HepG2 (cell line): ENCODE data around the gene LBX2. TPM values are rescaled to one million over a fixed set of nuclear protein-coding genes. Genes with fewer than 3 reads are reported as not detected.
A peak's percentile ranks its signal among the peaks of the same experiment; 100 is the strongest.

ENCODE experiments used
- ATAD3A ChIP-seq: sonication (generic); formaldehyde crosslinking; IDR thresholded peaks from 2 replicates; pipeline ENCODE4 v1.4.0; 2020; ENCODE audit warnings: missing genetic modification reagents
- BRCA1 ChIP-seq: sonication (generic); formaldehyde crosslinking; IDR thresholded peaks from 2 replicates; pipeline ENCODE4 v1.4.0; 2020; ENCODE audit warnings: missing genetic modification reagents
- HNRNPUL1 ChIP-seq: fragments of 200-400 bp; formaldehyde crosslinking; IDR thresholded peaks from 2 replicates; pipeline ENCODE4 v1.6.1; 2017; ENCODE audit warnings: low read depth, mild to moderate bottlenecking, low read length, moderate library complexity
- KDM2A ChIP-seq: sonication (generic); formaldehyde crosslinking; IDR thresholded peaks from 2 replicates; pipeline ENCODE4 v1.4.0; 2020; ENCODE audit warnings: low read depth, missing genetic modification reagents, borderline replicate concordance
- MED1 ChIP-seq: sonication (generic); formaldehyde crosslinking; IDR thresholded peaks from 2 replicates; pipeline ENCODE4 v1.4.0; 2020; ENCODE audit warnings: missing genetic modification reagents
- NFKB2 ChIP-seq: sonication (generic); formaldehyde crosslinking; IDR thresholded peaks from 2 replicates; pipeline ENCODE4 v1.4.0; 2020; ENCODE audit warnings: missing genetic modification reagents, borderline replicate concordance
- SMAD9 ChIP-seq: sonication (generic); formaldehyde crosslinking; IDR thresholded peaks from 2 replicates; pipeline ENCODE4 v1.5.1; 2020; ENCODE audit warnings: mild to moderate bottlenecking, missing genetic modification reagents
- TARDBP ChIP-seq: sonication (generic); formaldehyde crosslinking; IDR thresholded peaks from 2 replicates; pipeline ENCODE4 v1.8.0; 2022; ENCODE audit warnings: mild to moderate bottlenecking, missing genetic modification reagents
- TMF1 ChIP-seq: sonication (generic); formaldehyde crosslinking; IDR thresholded peaks from 2 replicates; pipeline ENCODE4 v1.8.1; 2022; ENCODE audit warnings: low read depth, missing genetic modification reagents
- TP53 ChIP-seq: sonication (generic); formaldehyde crosslinking; conservative IDR thresholded peaks from 2 replicates; pipeline ENCODE4 v1.4.0; 2020; ENCODE audit warnings: missing genetic modification reagents
- ZBTB7A ChIP-seq: sonication (generic); formaldehyde crosslinking; IDR thresholded peaks from 2 replicates; pipeline ENCODE4 v1.8.0; 2022; ENCODE audit warnings: mild to moderate bottlenecking, missing genetic modification reagents
- ZFP36 ChIP-seq: fragments of 150-350 bp; IDR thresholded peaks from 2 replicates; pipeline ENCODE4 v1.6.1; 2018; ENCODE audit warnings: borderline replicate concordance, low read length, low read depth; ENCODE audit not compliant: partially characterized antibody
- ZNF12 ChIP-seq: sonication (generic); formaldehyde crosslinking; IDR thresholded peaks from 2 replicates; pipeline ENCODE4 v1.5.0; 2020; ENCODE audit warnings: missing genetic modification reagents
- ZNF251 ChIP-seq: sonication (generic); formaldehyde crosslinking; IDR thresholded peaks from 2 replicates; pipeline ENCODE4 v1.9.0; 2021; ENCODE audit warnings: mild to moderate bottlenecking, missing genetic modification reagents
- ZNF430 ChIP-seq: sonication (generic); formaldehyde crosslinking; IDR thresholded peaks from 2 replicates; pipeline ENCODE4 v1.9.0; 2021; ENCODE audit warnings: mild to moderate bottlenecking, missing genetic modification reagents
- ZNF547 ChIP-seq: sonication (generic); formaldehyde crosslinking; IDR thresholded peaks from 2 replicates; pipeline ENCODE4 v1.5.1; 2020; ENCODE audit warnings: mild to moderate bottlenecking, missing genetic modification reagents
- ZNF564 ChIP-seq: sonication (generic); formaldehyde crosslinking; IDR thresholded peaks from 2 replicates; pipeline ENCODE4 v1.8.1; 2023; ENCODE audit warnings: mild to moderate bottlenecking, missing genetic modification reagents
- ZNF570 ChIP-seq: sonication (generic); formaldehyde crosslinking; IDR thresholded peaks from 2 replicates; pipeline ENCODE4 v1.4.0; 2020; ENCODE audit warnings: mild to moderate bottlenecking, missing genetic modification reagents, borderline replicate concordance
- ZNF629 ChIP-seq: sonication (generic); formaldehyde crosslinking; conservative IDR thresholded peaks from 2 replicates; pipeline ENCODE4 v1.5.0; 2020; ENCODE audit warnings: missing genetic modification reagents
- polyA plus RNA-seq, 8 experiments: library from polyadenylated mRNA; depleted of rRNA in 3 of 8; stranded (reverse) in 7 of 8; unstranded in 1 of 8; fragments of >200 nt; fragmentation: Illumina TruSeq in 4 of 8; extraction: Trizol in 4 of 8; gene quantifications; 2 replicates each; pipeline versions ENCODE4 v1.2.1 to v1.2.3, GENCODE V29; 2011 to 2016; ENCODE audit warnings: low read depth in 4 of 8, missing spikeins in 1 of 8, mixed read lengths in 1 of 8; ENCODE audit not compliant: insufficient read depth in 1 of 8
- total RNA-seq, 5 experiments: library from RNA; depleted of rRNA; stranded (reverse); fragments of >200 nt; fragmentation: Illumina TruSeq; extraction: Trizol; gene quantifications; 2 replicates each; pipeline ENCODE4 v1.2.3, GENCODE V29; 2016; ENCODE audit warnings: low read depth in 1 of 5
- TF ChIP-seq, protein P1 (sequence below): sonication (generic); formaldehyde crosslinking; IDR thresholded peaks from 2 replicates; pipeline ENCODE4 v1.5.1; 2020; ENCODE audit warnings: missing genetic modification reagents, mild to moderate bottlenecking, borderline replicate concordance
- TF ChIP-seq, protein P2 (sequence below): sonication (generic); formaldehyde crosslinking; IDR thresholded peaks from 2 replicates; pipeline ENCODE4 v1.4.0; 2020; ENCODE audit warnings: missing genetic modification reagents
- TF ChIP-seq, protein P3 (sequence below), 2 experiments: sonication (generic) in 1 of 2; formaldehyde crosslinking in 1 of 2; IDR thresholded peaks; 2 replicates each; pipeline versions ENCODE4 v1.4.0 to v1.6.1; 2018 to 2020; ENCODE audit warnings: missing genetic modification reagents in 2 of 2, borderline replicate concordance in 1 of 2, low read depth in 1 of 2, mild to moderate bottlenecking in 1 of 2, missing biosample characterization in 1 of 2

LBX2 gene
- total and polyA plus RNA-seq, 2 of the 13 experiments (the other 11 are each of a cell fraction or from before 2014, with no cell fraction given): 6.4 to 8.1 TPM

DNA sequence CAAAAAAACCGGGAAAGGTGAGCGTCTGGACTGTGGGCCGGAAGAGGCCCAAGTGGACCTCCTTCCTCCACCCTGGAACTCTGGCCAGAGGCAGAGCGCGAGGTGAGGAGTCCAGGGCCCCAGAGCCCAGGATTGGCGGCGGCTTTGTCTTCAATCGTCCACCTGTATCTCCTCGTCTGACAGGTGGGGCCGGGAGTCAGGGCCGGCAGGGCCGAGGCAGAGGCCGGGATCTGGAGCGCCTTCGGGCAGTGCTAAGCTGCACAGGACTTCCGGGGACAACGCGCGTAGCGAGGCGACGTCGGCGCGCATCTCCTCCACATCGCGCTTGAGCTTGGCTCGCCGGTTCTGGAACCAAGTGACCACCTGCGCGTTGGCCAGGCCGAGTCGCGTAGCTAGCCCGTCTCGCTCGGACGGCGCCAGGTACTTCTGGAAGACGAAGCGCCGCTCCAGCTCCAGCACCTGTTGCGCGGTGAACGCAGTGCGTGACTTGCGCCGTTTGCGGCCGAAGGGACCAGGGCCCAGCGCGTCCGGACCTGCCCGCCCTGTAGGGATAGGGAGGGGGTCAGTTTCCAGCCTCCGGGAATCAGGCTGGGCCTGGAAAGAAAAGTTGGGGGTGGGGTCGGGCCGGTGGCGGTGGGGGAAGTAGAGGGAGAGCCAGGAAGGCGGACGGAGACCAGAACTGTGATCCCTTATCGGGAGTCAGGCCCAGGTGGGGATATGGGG, 1.5 kb downstream of the LBX2 start (continued):
- TF ChIP-seq, protein P1, sequence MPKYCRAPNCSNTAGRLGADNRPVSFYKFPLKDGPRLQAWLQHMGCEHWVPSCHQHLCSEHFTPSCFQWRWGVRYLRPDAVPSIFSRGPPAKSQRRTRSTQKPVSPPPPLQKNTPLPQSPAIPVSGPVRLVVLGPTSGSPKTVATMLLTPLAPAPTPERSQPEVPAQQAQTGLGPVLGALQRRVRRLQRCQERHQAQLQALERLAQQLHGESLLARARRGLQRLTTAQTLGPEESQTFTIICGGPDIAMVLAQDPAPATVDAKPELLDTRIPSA (CRISPR knock-in tag): no peak
- TF ChIP-seq ZNF570 (CRISPR knock-in tag) (no peak), ATAD3A (no peak), ZNF629 (CRISPR knock-in tag) (no peak), ZNF547 (peak; percentile 63), TP53 (CRISPR knock-in tag) (no peak), TARDBP (CRISPR knock-in tag) (0 out of 2 replicates have a peak, but pooled peaks have one; percentile 36), ZBTB7A (CRISPR knock-in tag) (peak; percentile 64; the same call in 1 of the 2 replicates), SMAD9 (CRISPR knock-in tag) (0 out of 2 replicates have a peak, but pooled peaks have one; percentile 30), ZNF430 (CRISPR knock-in tag) (peak; percentile 78; the same call in 1 of the 2 replicates), TMF1 (no peak), ZNF564 (CRISPR knock-in tag) (no peak), HNRNPUL1 (no peak), ZNF12 (CRISPR knock-in tag) (no peak), BRCA1 (CRISPR knock-in tag) (no peak), MED1 (CRISPR knock-in tag) (no peak), ZNF251 (CRISPR knock-in tag) (peak; percentile 79; the same call in 1 of the 2 replicates), NFKB2 (CRISPR knock-in tag) (no peak; the same call in 1 of the 2 replicates), ZFP36 (no peak), KDM2A (CRISPR knock-in tag) (peak; percentile 51)
- TF ChIP-seq, protein P2, sequence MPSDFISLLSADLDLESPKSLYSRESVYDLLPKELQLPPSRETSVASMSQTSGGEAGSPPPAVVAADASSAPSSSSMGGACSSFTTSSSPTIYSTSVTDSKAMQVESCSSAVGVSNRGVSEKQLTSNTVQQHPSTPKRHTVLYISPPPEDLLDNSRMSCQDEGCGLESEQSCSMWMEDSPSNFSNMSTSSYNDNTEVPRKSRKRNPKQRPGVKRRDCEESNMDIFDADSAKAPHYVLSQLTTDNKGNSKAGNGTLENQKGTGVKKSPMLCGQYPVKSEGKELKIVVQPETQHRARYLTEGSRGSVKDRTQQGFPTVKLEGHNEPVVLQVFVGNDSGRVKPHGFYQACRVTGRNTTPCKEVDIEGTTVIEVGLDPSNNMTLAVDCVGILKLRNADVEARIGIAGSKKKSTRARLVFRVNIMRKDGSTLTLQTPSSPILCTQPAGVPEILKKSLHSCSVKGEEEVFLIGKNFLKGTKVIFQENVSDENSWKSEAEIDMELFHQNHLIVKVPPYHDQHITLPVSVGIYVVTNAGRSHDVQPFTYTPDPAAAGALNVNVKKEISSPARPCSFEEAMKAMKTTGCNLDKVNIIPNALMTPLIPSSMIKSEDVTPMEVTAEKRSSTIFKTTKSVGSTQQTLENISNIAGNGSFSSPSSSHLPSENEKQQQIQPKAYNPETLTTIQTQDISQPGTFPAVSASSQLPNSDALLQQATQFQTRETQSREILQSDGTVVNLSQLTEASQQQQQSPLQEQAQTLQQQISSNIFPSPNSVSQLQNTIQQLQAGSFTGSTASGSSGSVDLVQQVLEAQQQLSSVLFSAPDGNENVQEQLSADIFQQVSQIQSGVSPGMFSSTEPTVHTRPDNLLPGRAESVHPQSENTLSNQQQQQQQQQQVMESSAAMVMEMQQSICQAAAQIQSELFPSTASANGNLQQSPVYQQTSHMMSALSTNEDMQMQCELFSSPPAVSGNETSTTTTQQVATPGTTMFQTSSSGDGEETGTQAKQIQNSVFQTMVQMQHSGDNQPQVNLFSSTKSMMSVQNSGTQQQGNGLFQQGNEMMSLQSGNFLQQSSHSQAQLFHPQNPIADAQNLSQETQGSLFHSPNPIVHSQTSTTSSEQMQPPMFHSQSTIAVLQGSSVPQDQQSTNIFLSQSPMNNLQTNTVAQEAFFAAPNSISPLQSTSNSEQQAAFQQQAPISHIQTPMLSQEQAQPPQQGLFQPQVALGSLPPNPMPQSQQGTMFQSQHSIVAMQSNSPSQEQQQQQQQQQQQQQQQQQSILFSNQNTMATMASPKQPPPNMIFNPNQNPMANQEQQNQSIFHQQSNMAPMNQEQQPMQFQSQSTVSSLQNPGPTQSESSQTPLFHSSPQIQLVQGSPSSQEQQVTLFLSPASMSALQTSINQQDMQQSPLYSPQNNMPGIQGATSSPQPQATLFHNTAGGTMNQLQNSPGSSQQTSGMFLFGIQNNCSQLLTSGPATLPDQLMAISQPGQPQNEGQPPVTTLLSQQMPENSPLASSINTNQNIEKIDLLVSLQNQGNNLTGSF (CRISPR knock-in tag): no peak; the same call in none of the 2 replicates
- TF ChIP-seq, protein P3, sequence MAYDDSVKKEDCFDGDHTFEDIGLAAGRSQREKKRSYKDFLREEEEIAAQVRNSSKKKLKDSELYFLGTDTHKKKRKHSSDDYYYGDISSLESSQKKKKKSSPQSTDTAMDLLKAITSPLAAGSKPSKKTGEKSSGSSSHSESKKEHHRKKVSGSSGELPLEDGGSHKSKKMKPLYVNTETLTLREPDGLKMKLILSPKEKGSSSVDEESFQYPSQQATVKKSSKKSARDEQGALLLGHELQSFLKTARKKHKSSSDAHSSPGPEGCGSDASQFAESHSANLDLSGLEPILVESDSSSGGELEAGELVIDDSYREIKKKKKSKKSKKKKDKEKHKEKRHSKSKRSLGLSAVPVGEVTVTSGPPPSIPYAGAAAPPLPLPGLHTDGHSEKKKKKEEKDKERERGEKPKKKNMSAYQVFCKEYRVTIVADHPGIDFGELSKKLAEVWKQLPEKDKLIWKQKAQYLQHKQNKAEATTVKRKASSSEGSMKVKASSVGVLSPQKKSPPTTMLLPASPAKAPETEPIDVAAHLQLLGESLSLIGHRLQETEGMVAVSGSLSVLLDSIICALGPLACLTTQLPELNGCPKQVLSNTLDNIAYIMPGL (CRISPR knock-in tag; IDR thresholded peaks at IDR 0.05; ENCODE audit: borderline replicate concordance in 1 of 2, low read depth in 1 of 2): peak in 1 of 2 experiments; percentile 19; a peak in 1 of 4 replicates
